GM12801 (cell line): ENCODE results near the gene RAD51B.

ENCODE experiments used
- TF ChIP-seq, protein P1 (sequence below): IDR thresholded peaks from one replicate; pipeline ENCODE4 v1.5.1; 2011; ENCODE audit warnings: control low read depth; ENCODE audit not compliant: insufficient read length; ENCODE audit errors: extremely low read depth

RAD51B gene

DNA sequence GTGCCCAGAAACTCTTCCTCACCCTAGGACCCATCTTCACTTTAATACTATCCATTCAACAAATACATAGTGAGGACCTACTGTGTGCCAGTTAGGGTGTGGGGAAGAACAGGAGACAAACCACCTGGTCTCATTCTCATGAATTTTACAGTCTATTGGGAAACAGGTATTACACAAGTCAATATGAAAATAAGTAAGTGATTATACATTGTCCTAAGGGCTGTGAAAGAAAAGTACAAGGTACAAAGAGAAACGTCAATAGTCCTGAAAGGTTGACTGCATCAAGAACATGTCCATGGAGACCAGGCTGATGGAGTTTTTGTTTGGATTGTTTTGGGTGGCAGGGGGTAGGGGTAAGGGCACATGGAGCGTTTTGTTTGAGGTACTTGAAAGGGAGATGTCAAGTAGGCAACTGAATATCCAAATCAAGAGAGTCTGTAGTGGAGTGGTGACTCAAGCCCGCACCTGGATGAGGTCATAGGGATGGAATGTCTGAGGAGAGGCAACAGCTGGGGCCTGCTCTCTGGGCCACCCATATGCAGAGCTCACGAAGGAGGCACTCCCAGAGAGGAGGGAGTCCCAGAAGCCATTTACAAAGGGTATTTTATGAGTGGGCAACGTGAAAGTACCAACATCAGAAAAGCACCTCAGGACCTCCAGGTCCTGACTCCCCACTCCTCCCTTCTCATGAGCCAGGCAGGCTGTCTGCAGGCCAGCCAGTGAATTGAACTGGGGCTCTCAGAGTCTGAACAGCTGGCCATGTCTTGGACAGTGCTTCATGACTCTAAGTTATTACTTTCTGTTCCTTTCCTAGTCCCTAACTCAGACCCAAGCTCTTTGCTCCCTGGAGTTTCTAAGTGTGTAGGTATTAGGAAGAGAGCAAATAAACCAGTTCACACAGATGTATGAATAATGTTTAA lies 701.3 kb downstream of the RAD51B start:
- TF ChIP-seq, protein P1, sequence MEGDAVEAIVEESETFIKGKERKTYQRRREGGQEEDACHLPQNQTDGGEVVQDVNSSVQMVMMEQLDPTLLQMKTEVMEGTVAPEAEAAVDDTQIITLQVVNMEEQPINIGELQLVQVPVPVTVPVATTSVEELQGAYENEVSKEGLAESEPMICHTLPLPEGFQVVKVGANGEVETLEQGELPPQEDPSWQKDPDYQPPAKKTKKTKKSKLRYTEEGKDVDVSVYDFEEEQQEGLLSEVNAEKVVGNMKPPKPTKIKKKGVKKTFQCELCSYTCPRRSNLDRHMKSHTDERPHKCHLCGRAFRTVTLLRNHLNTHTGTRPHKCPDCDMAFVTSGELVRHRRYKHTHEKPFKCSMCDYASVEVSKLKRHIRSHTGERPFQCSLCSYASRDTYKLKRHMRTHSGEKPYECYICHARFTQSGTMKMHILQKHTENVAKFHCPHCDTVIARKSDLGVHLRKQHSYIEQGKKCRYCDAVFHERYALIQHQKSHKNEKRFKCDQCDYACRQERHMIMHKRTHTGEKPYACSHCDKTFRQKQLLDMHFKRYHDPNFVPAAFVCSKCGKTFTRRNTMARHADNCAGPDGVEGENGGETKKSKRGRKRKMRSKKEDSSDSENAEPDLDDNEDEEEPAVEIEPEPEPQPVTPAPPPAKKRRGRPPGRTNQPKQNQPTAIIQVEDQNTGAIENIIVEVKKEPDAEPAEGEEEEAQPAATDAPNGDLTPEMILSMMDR, result no peak

DNA sequence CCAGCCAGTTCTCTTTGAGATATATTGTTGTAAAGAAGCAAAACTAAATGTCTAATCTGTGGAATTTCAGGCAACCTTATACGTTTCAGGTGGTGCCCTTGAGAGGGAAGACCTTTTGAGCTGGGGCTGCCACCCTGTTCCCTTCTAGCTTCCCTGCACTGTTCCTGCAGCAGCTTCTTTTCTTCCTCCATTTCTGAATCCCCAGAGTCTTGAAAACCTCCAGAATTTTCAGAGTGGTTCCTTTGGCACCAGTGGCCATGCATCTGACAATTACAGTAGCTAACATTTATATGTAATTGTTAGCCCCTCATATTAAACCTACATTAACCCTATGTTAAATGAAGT lies 702.0 kb downstream of the RAD51B start:
- TF ChIP-seq, protein P1, result no peak

DNA sequence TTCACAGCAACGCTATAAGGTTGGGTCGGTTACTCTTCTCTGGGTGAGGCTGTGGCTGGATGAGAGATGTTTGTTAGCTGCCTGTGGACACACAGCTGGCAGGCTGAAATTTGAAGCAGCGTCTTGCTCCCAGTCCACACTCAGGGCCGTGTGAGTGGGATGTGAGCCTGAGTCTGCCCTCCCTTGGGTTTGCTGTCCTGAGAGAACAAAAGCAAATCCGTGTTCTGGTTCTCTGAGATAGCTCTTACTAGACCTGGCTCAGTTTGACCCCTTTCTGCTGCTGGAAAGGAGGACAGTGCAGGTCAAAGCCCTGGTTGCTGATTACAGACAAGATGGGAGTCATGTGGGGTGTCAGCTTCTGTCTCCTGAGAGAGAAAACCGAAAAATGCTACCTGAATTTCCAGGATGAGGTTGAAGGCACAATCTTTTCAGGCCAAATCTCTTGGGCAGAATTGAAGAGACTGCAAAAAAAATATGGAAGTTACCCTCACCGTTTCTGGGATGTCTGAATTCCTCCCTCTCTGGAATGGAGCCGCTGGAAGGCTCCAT lies 702.5 kb downstream of the RAD51B start:
- TF ChIP-seq, protein P1, result no peak

DNA sequence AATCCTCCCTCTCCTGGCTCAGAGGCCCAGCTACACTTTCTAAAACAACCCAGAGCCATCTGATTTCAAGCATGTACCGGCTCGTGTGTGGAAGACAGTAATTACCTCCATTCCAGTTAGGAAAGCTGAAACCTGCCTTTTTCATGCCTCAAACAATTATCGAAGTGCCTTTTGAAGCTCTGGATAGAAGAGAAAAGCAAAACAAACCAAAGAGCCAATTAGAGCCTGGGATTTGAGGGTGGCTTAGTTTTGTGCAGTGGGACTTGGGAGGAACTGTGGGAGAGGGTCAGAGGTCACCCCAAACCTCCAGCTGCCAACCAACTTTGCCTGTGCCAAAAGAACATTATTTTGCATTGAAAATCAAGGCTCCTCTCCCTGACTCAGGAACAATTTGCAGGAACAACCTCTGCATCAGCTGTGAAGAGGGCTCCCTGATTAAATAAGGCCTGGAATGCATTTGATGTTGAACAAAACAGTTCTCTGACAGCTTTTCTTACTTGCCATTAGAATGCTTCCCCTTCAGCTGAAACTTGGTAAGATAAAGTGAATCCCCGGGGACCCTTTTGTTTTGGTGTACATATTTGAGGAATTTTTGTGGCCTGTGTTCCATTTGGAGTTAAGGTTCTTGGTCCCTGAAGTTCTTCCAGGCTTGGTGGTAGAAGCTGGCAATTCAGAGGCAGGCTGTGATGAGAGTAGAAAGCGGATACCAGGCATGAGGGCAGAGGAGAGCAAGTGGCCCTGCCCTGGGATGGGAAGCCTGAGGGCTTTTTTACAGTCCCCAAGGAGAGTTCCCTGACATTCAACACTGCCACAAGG lies 703.1 kb downstream of the RAD51B start:
- TF ChIP-seq, protein P1, result no peak

DNA sequence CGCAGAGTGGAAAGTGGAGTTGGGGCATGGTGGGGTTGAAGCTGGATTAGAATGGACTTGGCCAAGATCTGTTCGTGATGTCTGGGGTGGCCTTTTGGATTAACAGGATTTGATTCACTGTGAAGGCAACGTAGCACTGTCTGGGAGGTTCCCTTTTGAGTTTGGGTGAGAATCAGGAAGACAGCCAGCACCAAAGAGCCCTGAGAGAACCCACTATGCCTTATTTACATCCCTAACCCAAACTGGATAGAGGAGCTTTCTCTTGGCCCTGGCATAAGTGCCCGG lies 703.7 kb downstream of the RAD51B start:
- TF ChIP-seq, protein P1, result no peak

DNA sequence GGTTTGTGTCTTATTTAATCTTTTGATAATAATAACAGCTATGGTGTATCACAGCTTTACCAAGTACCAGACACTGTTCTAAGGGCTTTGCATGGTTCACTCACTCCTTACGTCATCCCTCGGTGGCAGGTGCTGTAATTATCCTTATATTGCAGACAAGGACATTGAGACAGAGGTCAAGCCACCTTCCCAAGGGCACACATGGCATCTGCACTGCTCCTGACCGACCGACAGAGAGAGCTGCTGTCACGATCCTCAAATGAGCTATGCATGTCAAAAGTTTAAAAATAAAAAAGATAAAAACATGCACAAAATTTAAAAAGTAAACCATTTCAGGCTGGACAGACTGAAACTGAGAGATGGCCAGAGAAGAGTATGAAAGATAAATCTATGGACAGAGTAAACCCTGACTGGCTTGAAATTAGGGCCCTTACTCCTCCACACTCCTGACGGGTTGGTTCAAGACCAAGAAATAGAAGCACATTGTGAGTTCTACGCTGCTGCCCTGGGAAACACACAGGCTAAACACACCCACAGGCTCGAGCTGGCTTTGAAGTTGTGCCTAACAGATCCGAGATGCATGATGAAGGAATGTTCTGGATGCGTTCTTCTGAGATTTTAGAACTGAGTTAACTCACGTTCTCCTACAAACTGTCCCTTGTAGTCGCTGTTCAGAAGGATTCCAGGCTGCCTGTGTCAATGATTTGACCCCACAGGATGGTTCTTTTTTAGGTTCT lies 704.6 kb downstream of the RAD51B start:
- TF ChIP-seq, protein P1, result no peak

DNA sequence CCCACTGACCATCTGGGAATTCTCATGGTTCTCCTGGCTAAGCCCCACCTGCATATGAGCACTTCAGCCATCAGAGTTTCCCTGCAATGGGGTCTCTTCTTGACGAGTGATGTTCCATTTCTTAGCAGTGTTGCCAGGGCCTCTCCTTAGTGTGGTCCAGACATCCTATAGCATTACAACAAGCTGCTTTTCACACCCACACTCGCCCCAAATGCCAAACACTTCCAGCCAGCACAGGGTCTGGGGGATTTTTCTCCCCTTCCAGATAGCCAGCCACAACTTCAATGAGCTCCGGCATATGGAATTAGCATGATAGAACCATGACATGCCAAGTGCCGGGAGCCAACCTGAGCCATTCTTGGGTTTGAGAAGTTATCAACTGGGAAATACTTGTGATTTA lies 705.9 kb downstream of the RAD51B start:
- TF ChIP-seq, protein P1, result no peak
